ENCODE measurements around the gene LRPAP1. TPM values are rescaled to one million over a fixed set of nuclear protein-coding genes. Genes with fewer than 3 reads are reported as not detected.

The LRPAP1 gene
- total RNA-seq, 1 experiment from 2014 or later: 90.8 TPM

DNA sequence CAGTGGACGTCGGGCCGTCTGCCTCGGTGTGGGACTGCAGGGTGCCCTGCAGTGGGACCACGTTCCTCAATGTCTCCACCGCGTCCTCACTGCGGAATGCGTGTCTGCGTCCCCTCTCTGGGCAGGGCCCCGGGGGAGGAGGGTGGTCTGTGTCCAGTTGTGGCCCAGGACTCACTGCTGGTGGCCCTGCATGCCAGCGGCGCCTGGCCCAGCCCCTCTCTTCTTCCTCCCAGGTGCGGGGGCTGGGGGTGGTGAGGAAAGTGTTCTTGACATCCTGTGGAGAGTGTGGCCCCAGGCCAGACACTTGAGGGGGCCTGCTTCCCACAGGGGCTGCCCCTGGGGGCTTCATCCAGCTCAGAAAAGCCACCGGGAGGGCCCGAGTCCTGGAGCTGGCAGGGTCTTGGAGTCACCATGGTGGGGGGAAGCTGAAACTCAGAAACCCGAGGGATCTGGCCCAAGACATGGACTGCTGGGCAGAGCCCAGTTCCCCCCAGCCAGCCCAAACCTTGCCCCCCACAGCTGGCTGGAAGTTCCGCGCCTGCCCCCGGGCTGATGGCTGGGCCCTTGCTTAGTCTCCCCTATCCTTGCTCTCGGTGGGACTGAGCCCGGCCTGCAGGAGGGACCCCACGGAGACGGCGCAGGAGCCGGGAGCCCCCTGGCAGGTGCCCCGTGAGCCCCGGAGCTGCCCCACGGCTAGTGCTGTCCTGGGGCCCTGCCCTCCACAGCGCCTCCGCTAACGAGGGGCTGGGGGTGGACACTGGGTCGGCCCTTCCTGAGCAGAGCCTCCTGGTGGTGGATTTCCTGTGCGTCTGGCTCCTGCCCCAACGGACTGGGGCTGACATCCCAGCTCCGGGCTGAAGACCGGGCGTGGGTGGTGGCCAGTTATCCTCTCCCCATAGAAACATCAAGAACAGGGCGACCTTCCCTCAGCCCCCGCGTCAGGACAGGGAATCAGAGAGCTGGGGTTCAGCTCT is 66.2 kb downstream of the LRPAP1 start (continued):
- TF ChIP-seq ETV6 (CRISPR knock-in tag; IDR thresholded peaks at IDR 0.05) (no peak), EMX1 (CRISPR knock-in tag; IDR thresholded peaks at IDR 0.05) (no peak)

DNA sequence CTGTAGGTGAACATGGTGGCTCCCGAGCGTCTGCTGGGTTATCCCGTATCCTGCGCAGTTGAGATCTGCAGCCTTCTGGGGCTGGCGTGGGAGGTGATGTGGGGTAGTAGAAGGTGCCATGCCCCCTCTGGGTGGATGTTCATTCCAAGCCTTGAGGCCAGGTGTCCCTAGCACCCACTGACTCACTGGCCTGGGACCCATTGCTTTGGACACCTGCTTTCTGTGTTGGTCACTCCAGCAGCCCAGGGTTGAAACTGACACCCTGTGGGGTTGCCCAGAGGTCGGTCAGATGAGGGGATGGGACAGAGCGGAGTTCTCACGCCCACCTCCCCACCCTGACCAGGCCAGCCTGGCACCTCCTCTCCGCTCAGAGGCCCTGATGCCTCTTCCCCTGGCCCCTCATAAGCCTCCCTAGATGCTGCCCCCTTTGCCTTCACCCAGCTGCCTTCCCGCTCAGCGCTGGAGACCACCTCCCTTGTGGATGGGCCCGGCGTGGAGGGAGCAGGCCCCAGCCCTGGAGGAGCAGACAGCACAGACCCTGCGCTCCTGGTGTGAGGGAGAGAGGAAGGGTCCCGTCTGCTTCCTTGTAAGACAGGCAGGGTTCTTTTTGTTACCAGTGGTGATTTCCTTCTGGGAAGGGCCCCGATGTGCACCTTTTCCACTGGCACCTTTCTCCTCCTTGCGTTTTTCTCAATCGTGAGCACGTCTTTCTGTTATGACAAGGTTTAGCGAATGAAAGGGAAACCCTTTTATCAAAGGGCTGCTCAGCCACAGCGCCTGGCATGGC is 67.1 kb downstream of the LRPAP1 start:
- Mint-ChIP-seq H3K27ac (no peak overlapping the region), H3K4me1 (no peaks in the 10 kb centered on the region), H3K36me3 (no peaks in the 10 kb centered on the region), H3K4me3 (no peak overlapping the region), H3K9me3 (peaks cover 3% of the 10 kb centered on the region), H3K27me3 (ENCODE audit: low read depth) (peaks cover 35% of the 10 kb centered on the region)
- no peak for DNase-seq (ENCODE audit: low spot score)
- no peak for ATAC-seq
- CTCF ChIA-PET: interaction anchor here (1.1 to 1.9 kb wide), 6 partner anchors 13 to 272 kb away, joined by 3 to 42 read pairs (median 4); no protein-coding TSS in a partner anchor
- POLR2A ChIA-PET: interaction anchor here (0.6 kb wide), 1 partner anchor 405 kb away, joined by 3 read pairs; no protein-coding TSS in a partner anchor
- TF ChIP-seq NR3C1 (CRISPR knock-in tag; conservative IDR thresholded peaks at IDR 0.05; ENCODE audit: low read depth) (no peak), AFF4 (CRISPR knock-in tag; IDR thresholded peaks at IDR 0.05; ENCODE audit: borderline replicate concordance) (no peak), E2F1 (CRISPR knock-in tag; IDR thresholded peaks at IDR 0.05) (no peak), ZNF219 (CRISPR knock-in tag; IDR thresholded peaks at IDR 0.05; ENCODE audit: borderline replicate concordance) (no peak), RORB (CRISPR knock-in tag; IDR thresholded peaks at IDR 0.05) (no peak), GRHL2 (CRISPR knock-in tag; IDR thresholded peaks at IDR 0.05; ENCODE audit: insufficient replicate concordance, severe bottlenecking) (no peak), ZNF396 (CRISPR knock-in tag; IDR thresholded peaks at IDR 0.05; ENCODE audit: borderline replicate concordance) (no peak), FOXJ3 (CRISPR knock-in tag; IDR thresholded peaks at IDR 0.05; ENCODE audit: borderline replicate concordance) (no peak), ZNF232 (CRISPR knock-in tag; IDR thresholded peaks at IDR 0.05) (no peak), ZNF138 (CRISPR knock-in tag; conservative IDR thresholded peaks at IDR 0.05) (no peak), ZNF423 (CRISPR knock-in tag; IDR thresholded peaks at IDR 0.05) (no peak), E2F4 (CRISPR knock-in tag; IDR thresholded peaks at IDR 0.05; ENCODE audit: borderline replicate concordance, low read depth) (no peak), ZSCAN18 (CRISPR knock-in tag; IDR thresholded peaks at IDR 0.05) (no peak), CREM (CRISPR knock-in tag; IDR thresholded peaks at IDR 0.05) (no peak)
- TF ChIP-seq, protein P1, sequence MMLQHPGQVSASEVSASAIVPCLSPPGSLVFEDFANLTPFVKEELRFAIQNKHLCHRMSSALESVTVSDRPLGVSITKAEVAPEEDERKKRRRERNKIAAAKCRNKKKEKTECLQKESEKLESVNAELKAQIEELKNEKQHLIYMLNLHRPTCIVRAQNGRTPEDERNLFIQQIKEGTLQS (CRISPR knock-in tag; conservative IDR thresholded peaks at IDR 0.05): no peak
- TF ChIP-seq, protein P2, sequence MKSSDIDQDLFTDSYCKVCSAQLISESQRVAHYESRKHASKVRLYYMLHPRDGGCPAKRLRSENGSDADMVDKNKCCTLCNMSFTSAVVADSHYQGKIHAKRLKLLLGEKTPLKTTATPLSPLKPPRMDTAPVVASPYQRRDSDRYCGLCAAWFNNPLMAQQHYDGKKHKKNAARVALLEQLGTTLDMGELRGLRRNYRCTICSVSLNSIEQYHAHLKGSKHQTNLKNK (CRISPR knock-in tag; IDR thresholded peaks at IDR 0.05): no peak
- TF ChIP-seq, protein P3, sequence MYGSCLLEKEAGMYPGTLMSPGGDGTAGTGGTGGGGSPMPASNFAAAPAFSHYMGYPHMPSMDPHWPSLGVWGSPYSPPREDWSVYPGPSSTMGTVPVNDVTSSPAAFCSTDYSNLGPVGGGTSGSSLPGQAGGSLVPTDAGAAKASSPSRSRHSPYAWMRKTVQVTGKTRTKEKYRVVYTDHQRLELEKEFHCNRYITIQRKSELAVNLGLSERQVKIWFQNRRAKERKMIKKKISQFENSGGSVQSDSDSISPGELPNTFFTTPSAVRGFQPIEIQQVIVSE (CRISPR knock-in tag; IDR thresholded peaks at IDR 0.05; ENCODE audit: borderline replicate concordance): no peak
- TF ChIP-seq, protein P4, sequence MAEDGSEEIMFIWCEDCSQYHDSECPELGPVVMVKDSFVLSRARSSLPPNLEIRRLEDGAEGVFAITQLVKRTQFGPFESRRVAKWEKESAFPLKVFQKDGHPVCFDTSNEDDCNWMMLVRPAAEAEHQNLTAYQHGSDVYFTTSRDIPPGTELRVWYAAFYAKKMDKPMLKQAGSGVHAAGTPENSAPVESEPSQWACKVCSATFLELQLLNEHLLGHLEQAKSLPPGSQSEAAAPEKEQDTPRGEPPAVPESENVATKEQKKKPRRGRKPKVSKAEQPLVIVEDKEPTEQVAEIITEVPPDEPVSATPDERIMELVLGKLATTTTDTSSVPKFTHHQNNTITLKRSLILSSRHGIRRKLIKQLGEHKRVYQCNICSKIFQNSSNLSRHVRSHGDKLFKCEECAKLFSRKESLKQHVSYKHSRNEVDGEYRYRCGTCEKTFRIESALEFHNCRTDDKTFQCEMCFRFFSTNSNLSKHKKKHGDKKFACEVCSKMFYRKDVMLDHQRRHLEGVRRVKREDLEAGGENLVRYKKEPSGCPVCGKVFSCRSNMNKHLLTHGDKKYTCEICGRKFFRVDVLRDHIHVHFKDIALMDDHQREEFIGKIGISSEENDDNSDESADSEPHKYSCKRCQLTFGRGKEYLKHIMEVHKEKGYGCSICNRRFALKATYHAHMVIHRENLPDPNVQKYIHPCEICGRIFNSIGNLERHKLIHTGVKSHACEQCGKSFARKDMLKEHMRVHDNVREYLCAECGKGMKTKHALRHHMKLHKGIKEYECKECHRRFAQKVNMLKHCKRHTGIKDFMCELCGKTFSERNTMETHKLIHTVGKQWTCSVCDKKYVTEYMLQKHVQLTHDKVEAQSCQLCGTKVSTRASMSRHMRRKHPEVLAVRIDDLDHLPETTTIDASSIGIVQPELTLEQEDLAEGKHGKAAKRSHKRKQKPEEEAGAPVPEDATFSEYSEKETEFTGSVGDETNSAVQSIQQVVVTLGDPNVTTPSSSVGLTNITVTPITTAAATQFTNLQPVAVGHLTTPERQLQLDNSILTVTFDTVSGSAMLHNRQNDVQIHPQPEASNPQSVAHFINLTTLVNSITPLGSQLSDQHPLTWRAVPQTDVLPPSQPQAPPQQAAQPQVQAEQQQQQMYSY (CRISPR knock-in tag; IDR thresholded peaks at IDR 0.05): no peak
